Hepatocyte (in vitro differentiated cells): ENCODE data around the gene CTNNA3. TPM values are rescaled to one million over a fixed set of nuclear protein-coding genes. Genes with fewer than 3 reads are reported as not detected.

Experiments used
- DNase-seq: peaks from one replicate; pipeline ENCODE4 v3.0.0-alpha.2; 2016; ENCODE audit warnings: low spot score
- H2AFZ ChIP-seq: fragments of 200-600 bp; sonication (generic); 2 replicates; pipeline ENCODE4 v1.6.0; 2016; ENCODE audit warnings: antibody characterized with exemption, mild to moderate bottlenecking
- H3K27ac ChIP-seq: fragments of 200-600 bp; sonication (generic); 2 replicates; pipeline ENCODE4 v1.5.1; 2016; ENCODE audit warnings: mild to moderate bottlenecking
- H3K27me3 ChIP-seq: fragments of 200-600 bp; sonication (generic); 2 replicates; pipeline ENCODE4 v1.6.1; 2016
- H3K36me3 ChIP-seq: fragments of 200-600 bp; sonication (generic); replicated peaks from 2 replicates; pipeline ENCODE4 v1.5.1; 2016; ENCODE audit warnings: low read depth; ENCODE audit not compliant: insufficient read depth
- H3K4me1 ChIP-seq: fragments of 200-600 bp; sonication (generic); 2 replicates; pipeline ENCODE4 v1.5.1; 2016; ENCODE audit warnings: mild to moderate bottlenecking, moderate library complexity; ENCODE audit not compliant: insufficient read depth
- H3K4me2 ChIP-seq: fragments of 200-600 bp; sonication (generic); 2 replicates; pipeline ENCODE4 v1.6.0; 2016
- H3K4me3 ChIP-seq: fragments of 200-600 bp; sonication (generic); 2 replicates; pipeline ENCODE4 v1.5.1; 2016; ENCODE audit warnings: mild to moderate bottlenecking
- H3K79me2 ChIP-seq: fragments of 200-600 bp; sonication (generic); 2 replicates; pipeline ENCODE4 v1.6.0; 2017; ENCODE audit warnings: mild to moderate bottlenecking
- H3K9me2 ChIP-seq: fragments of 200-600 bp; sonication (generic); replicated peaks from 2 replicates; pipeline ENCODE4 v1.6.0; 2017; ENCODE audit warnings: mild to moderate bottlenecking; ENCODE audit not compliant: insufficient read depth
- H3K9me3 ChIP-seq: fragments of 200-600 bp; sonication (generic); 2 replicates; pipeline ENCODE4 v1.5.1; 2016; ENCODE audit warnings: low read depth, mild to moderate bottlenecking
- H4K20me1 ChIP-seq: fragments of 200-600 bp; sonication (generic); 2 replicates; pipeline ENCODE4 v1.6.0; 2016; ENCODE audit warnings: mild to moderate bottlenecking; ENCODE audit not compliant: insufficient read depth, poor library complexity, severe bottlenecking
- CTCF ChIP-seq: fragments of 200-600 bp; sonication (generic); IDR thresholded peaks from 2 replicates; pipeline ENCODE4 v1.5.1; 2016; ENCODE audit warnings: antibody characterized with exemption, mild to moderate bottlenecking; ENCODE audit not compliant: poor library complexity
- EZH2 ChIP-seq: fragments of 200-600 bp; sonication (generic); IDR thresholded peaks from 2 replicates; pipeline ENCODE4 v1.6.1; 2016; ENCODE audit warnings: antibody characterized with exemption, mild to moderate bottlenecking, borderline replicate concordance
- EZH2phosphoT487 ChIP-seq: fragments of 200-600 bp; sonication (generic); IDR thresholded peaks from one replicate; pipeline ENCODE4 v1.6.1; 2018; ENCODE audit warnings: antibody characterized with exemption, mild to moderate bottlenecking, low read depth, moderate library complexity; ENCODE audit not compliant: unreplicated experiment, severe bottlenecking
- WGBS: methylation state at CpG from one replicate; pipeline ENCODE4 v1.1.6; 2016; ENCODE audit warnings: low lambda C conversion rate; ENCODE audit errors: missing lambda C conversion rate; 5-methylcytosine and 5-hydroxymethylcytosine counted together
- polyA plus RNA-seq: library from polyadenylated mRNA; unstranded; fragments of >200 nt; fragmentation: Nextera tagmentation; extraction: Ambion mirVana; gene quantifications from 2 replicates; pipeline ENCODE4 v1.2.1, GENCODE V29; 2016
- total RNA-seq: library from RNA; depleted of rRNA; stranded (reverse); fragments of >200 nt; gene quantifications from 2 replicates; pipeline ENCODE4 v1.2.3, GENCODE V29; 2014

Gene CTNNA3
- total and polyA plus RNA-seq, 2 experiments from 2014 or later, result 12.9 to 25.9 TPM

- H3K4me2 ChIP-seq, result no peak overlapping the region
- no peaks in the 10 kb centered on the region for H3K27me3 ChIP-seq
- no peak overlapping the region for H2AFZ ChIP-seq
- no peak for DNase-seq
- no peak for TF ChIP-seq EZH2phosphoT487
- no peak for TF ChIP-seq EZH2
- no peak for TF ChIP-seq CTCF
- no peaks in the 10 kb centered on the region for H3K9me2 ChIP-seq
- no peak overlapping the region for H3K4me3 ChIP-seq
- H3K9me3 ChIP-seq, result no peaks in the 10 kb centered on the region
- no peak overlapping the region for H3K27ac ChIP-seq
- 65% methylated on average over 4 of the region's 4 CpGs for WGBS
- no peaks in the 10 kb centered on the region for H3K79me2 ChIP-seq
- H3K4me1 ChIP-seq, result no peaks in the 10 kb centered on the region
- no peaks in the 10 kb centered on the region for H3K36me3 ChIP-seq
- no peaks in the 10 kb centered on the region for H4K20me1 ChIP-seq
These were observed 177.2 kb downstream of the CTNNA3 start for GRCh38 chr10:67518756-67519155.

GRCh38 chr10:67518043-67518442 is 178.0 kb downstream of the CTNNA3 start:
- Histone ChIP-seq H3K9me3 (no peaks in the 10 kb centered on the region), H3K79me2 (no peaks in the 10 kb centered on the region), H3K27me3 (no peaks in the 10 kb centered on the region), H3K4me2 (no peak overlapping the region), H3K4me1 (no peaks in the 10 kb centered on the region), H3K27ac (no peak overlapping the region), H3K4me3 (no peak overlapping the region), H4K20me1 (no peaks in the 10 kb centered on the region), H3K9me2 (no peaks in the 10 kb centered on the region), H3K36me3 (no peaks in the 10 kb centered on the region), H2AFZ (no peak overlapping the region)
- no peak for TF ChIP-seq CTCF
- 93% methylated on average over 4 of the region's 4 CpGs for WGBS
- no peak for DNase-seq

- Histone ChIP-seq H2AFZ (no peak overlapping the region), H4K20me1 (no peaks in the 10 kb centered on the region)
These were observed 189.3 kb downstream of the CTNNA3 start for GRCh38 chr10:67506757-67507091.

More at GRCh38 chr10:67506757-67507091, 189.3 kb downstream of the CTNNA3 start:
- Histone ChIP-seq H3K27ac (no peak overlapping the region), H3K4me2 (no peak overlapping the region), H3K9me2 (no peaks in the 10 kb centered on the region), H3K36me3 (no peaks in the 10 kb centered on the region), H3K4me3 (no peak overlapping the region), H3K79me2 (no peaks in the 10 kb centered on the region), H3K9me3 (no peaks in the 10 kb centered on the region), H3K27me3 (no peaks in the 10 kb centered on the region), H3K4me1 (no peaks in the 10 kb centered on the region)
- DNase-seq, result no peak
- no peak for TF ChIP-seq EZH2phosphoT487
- no peak for TF ChIP-seq EZH2
- TF ChIP-seq CTCF, result no peak
